ENCODE data around the gene TMEM175.

Gene TMEM175

GRCh38 chr4:931960-932712 is at the start of gene TMEM175, which contains the start of gene GAK:
TSS of gene TMEM175 (plus strand) at chr4:932460. CDS start at chr4:947740, 15,280 bp downstream.
TSS of gene GAK (minus strand) at chr4:932316. CDS start at chr4:932187, 129 bp downstream.
- Histone ChIP-seq H3K9ac (ENCODE audit: low read length) (peak within 1 kb of the TSS; percentile 72), H3K36me3 (ENCODE audit: control insufficient read depth, insufficient read depth, low read length) (no peaks in the 10 kb centered on the region), H3K4me1 (ENCODE audit: control insufficient read depth, insufficient read depth, low read length) (peaks cover 8% of the 10 kb centered on the region), H3K27me3 (ENCODE audit: control insufficient read depth, insufficient read depth, low read length) (no peaks in the 10 kb centered on the region), H3K27ac (ENCODE audit: low read depth, low read length) (peak within 1 kb of the TSS; percentile 76), H3K4me3 (ENCODE audit: low read length) (peak within 1 kb of the TSS; percentile 99)

GRCh38 chr4:882646-883045 is 49.6 kb upstream of the TMEM175 start:
- Histone ChIP-seq H3K4me3 (ENCODE audit: low read length) (no peak overlapping the region), H3K4me1 (ENCODE audit: control insufficient read depth, insufficient read depth, low read length) (no peaks in the 10 kb centered on the region), H3K27me3 (ENCODE audit: control insufficient read depth, insufficient read depth, low read length) (no peaks in the 10 kb centered on the region), H3K9ac (ENCODE audit: low read length) (no peak overlapping the region), H3K27ac (ENCODE audit: low read depth, low read length) (no peak overlapping the region), H3K36me3 (ENCODE audit: control insufficient read depth, insufficient read depth, low read length) (peaks cover 44% of the 10 kb centered on the region)

- peaks cover 46% of the 10 kb centered on the region for H3K36me3 ChIP-seq (ENCODE audit: control insufficient read depth, insufficient read depth, low read length)
- no peak overlapping the region for H3K27ac ChIP-seq (ENCODE audit: low read depth, low read length)
- H3K27me3 ChIP-seq (ENCODE audit: control insufficient read depth, insufficient read depth, low read length): no peaks in the 10 kb centered on the region
- H3K4me3 ChIP-seq (ENCODE audit: low read length): no peak overlapping the region
- no peaks in the 10 kb centered on the region for H3K4me1 ChIP-seq (ENCODE audit: control insufficient read depth, insufficient read depth, low read length)
- H3K9ac ChIP-seq (ENCODE audit: low read length): no peak overlapping the region
Measured at GRCh38 chr4:883377-884095, 48.7 kb upstream of the TMEM175 start.

- Histone ChIP-seq H3K4me1 (ENCODE audit: control insufficient read depth, insufficient read depth, low read length) (no peaks in the 10 kb centered on the region), H3K27me3 (ENCODE audit: control insufficient read depth, insufficient read depth, low read length) (no peaks in the 10 kb centered on the region), H3K27ac (ENCODE audit: low read depth, low read length) (no peak overlapping the region), H3K4me3 (ENCODE audit: low read length) (no peak overlapping the region), H3K36me3 (ENCODE audit: control insufficient read depth, insufficient read depth, low read length) (peaks cover 41% of the 10 kb centered on the region), H3K9ac (ENCODE audit: low read length) (no peak overlapping the region)
Measured at GRCh38 chr4:884259-884658, 48.0 kb upstream of the TMEM175 start.

GRCh38 chr4:884896-885295 is 47.4 kb upstream of the TMEM175 start:
- H3K27ac ChIP-seq (ENCODE audit: low read depth, low read length): no peak overlapping the region
- H3K36me3 ChIP-seq (ENCODE audit: control insufficient read depth, insufficient read depth, low read length): peaks cover 39% of the 10 kb centered on the region
- H3K9ac ChIP-seq (ENCODE audit: low read length): no peak overlapping the region
- H3K27me3 ChIP-seq (ENCODE audit: control insufficient read depth, insufficient read depth, low read length): no peaks in the 10 kb centered on the region
- H3K4me1 ChIP-seq (ENCODE audit: control insufficient read depth, insufficient read depth, low read length): no peaks in the 10 kb centered on the region
- H3K4me3 ChIP-seq (ENCODE audit: low read length): no peak overlapping the region

- Histone ChIP-seq H3K27me3 (ENCODE audit: control insufficient read depth, insufficient read depth, low read length) (no peaks in the 10 kb centered on the region), H3K4me1 (ENCODE audit: control insufficient read depth, insufficient read depth, low read length) (no peaks in the 10 kb centered on the region), H3K36me3 (ENCODE audit: control insufficient read depth, insufficient read depth, low read length) (peaks cover 35% of the 10 kb centered on the region)
Measured at GRCh38 chr4:885353-885752, 46.9 kb upstream of the TMEM175 start.

GRCh38 chr4:886244-886643 is 46.0 kb upstream of the TMEM175 start:
- no peak overlapping the region for H3K9ac ChIP-seq (ENCODE audit: low read length)
- no peaks in the 10 kb centered on the region for H3K4me1 ChIP-seq (ENCODE audit: control insufficient read depth, insufficient read depth, low read length)
- peaks cover 35% of the 10 kb centered on the region for H3K36me3 ChIP-seq (ENCODE audit: control insufficient read depth, insufficient read depth, low read length)
- H3K27ac ChIP-seq (ENCODE audit: low read depth, low read length): no peak overlapping the region
- no peaks in the 10 kb centered on the region for H3K27me3 ChIP-seq (ENCODE audit: control insufficient read depth, insufficient read depth, low read length)
- no peak overlapping the region for H3K4me3 ChIP-seq (ENCODE audit: low read length)

More at GRCh38 chr4:885353-885752, 46.9 kb upstream of the TMEM175 start:
- Histone ChIP-seq H3K9ac (ENCODE audit: low read length) (no peak overlapping the region), H3K27ac (ENCODE audit: low read depth, low read length) (no peak overlapping the region), H3K4me3 (ENCODE audit: low read length) (no peak overlapping the region)

GRCh38 chr4:887034-887763 is 45.1 kb upstream of the TMEM175 start:
- Histone ChIP-seq H3K27ac (ENCODE audit: low read depth, low read length) (no peak overlapping the region), H3K9ac (ENCODE audit: low read length) (no peak overlapping the region), H3K4me3 (ENCODE audit: low read length) (no peak overlapping the region), H3K4me1 (ENCODE audit: control insufficient read depth, insufficient read depth, low read length) (no peaks in the 10 kb centered on the region), H3K36me3 (ENCODE audit: control insufficient read depth, insufficient read depth, low read length) (peaks cover 26% of the 10 kb centered on the region), H3K27me3 (ENCODE audit: control insufficient read depth, insufficient read depth, low read length) (no peaks in the 10 kb centered on the region)

- H3K4me3 ChIP-seq (ENCODE audit: low read length): no peak overlapping the region
- no peaks in the 10 kb centered on the region for H3K4me1 ChIP-seq (ENCODE audit: control insufficient read depth, insufficient read depth, low read length)
- no peak overlapping the region for H3K27ac ChIP-seq (ENCODE audit: low read depth, low read length)
- H3K36me3 ChIP-seq (ENCODE audit: control insufficient read depth, insufficient read depth, low read length): peaks cover 29% of the 10 kb centered on the region
- no peak overlapping the region for H3K9ac ChIP-seq (ENCODE audit: low read length)
- no peaks in the 10 kb centered on the region for H3K27me3 ChIP-seq (ENCODE audit: control insufficient read depth, insufficient read depth, low read length)
Measured at GRCh38 chr4:888029-888428, 44.2 kb upstream of the TMEM175 start.

- no peak overlapping the region for H3K4me3 ChIP-seq (ENCODE audit: low read length)
- no peaks in the 10 kb centered on the region for H3K4me1 ChIP-seq (ENCODE audit: control insufficient read depth, insufficient read depth, low read length)
- no peak overlapping the region for H3K9ac ChIP-seq (ENCODE audit: low read length)
- no peaks in the 10 kb centered on the region for H3K27me3 ChIP-seq (ENCODE audit: control insufficient read depth, insufficient read depth, low read length)
- no peak overlapping the region for H3K27ac ChIP-seq (ENCODE audit: low read depth, low read length)
- peaks cover 36% of the 10 kb centered on the region for H3K36me3 ChIP-seq (ENCODE audit: control insufficient read depth, insufficient read depth, low read length)
Measured at GRCh38 chr4:889516-889915, 42.7 kb upstream of the TMEM175 start.

GRCh38 chr4:890036-890695 is 42.1 kb upstream of the TMEM175 start:
- Histone ChIP-seq H3K4me3 (ENCODE audit: low read length) (no peak overlapping the region), H3K9ac (ENCODE audit: low read length) (no peak overlapping the region), H3K27ac (ENCODE audit: low read depth, low read length) (no peak overlapping the region), H3K4me1 (ENCODE audit: control insufficient read depth, insufficient read depth, low read length) (no peaks in the 10 kb centered on the region), H3K36me3 (ENCODE audit: control insufficient read depth, insufficient read depth, low read length) (peaks cover 33% of the 10 kb centered on the region), H3K27me3 (ENCODE audit: control insufficient read depth, insufficient read depth, low read length) (no peaks in the 10 kb centered on the region)

- no peaks in the 10 kb centered on the region for H3K27me3 ChIP-seq (ENCODE audit: control insufficient read depth, insufficient read depth, low read length)
- H3K36me3 ChIP-seq (ENCODE audit: control insufficient read depth, insufficient read depth, low read length): peaks cover 37% of the 10 kb centered on the region
- H3K27ac ChIP-seq (ENCODE audit: low read depth, low read length): no peak overlapping the region
- H3K4me1 ChIP-seq (ENCODE audit: control insufficient read depth, insufficient read depth, low read length): no peaks in the 10 kb centered on the region
- no peak overlapping the region for H3K9ac ChIP-seq (ENCODE audit: low read length)
- no peak overlapping the region for H3K4me3 ChIP-seq (ENCODE audit: low read length)
Measured at GRCh38 chr4:891747-892146, 40.5 kb upstream of the TMEM175 start.
